Measurements from ENCODE around the gene EIF2D.

EIF2D gene

DNA sequence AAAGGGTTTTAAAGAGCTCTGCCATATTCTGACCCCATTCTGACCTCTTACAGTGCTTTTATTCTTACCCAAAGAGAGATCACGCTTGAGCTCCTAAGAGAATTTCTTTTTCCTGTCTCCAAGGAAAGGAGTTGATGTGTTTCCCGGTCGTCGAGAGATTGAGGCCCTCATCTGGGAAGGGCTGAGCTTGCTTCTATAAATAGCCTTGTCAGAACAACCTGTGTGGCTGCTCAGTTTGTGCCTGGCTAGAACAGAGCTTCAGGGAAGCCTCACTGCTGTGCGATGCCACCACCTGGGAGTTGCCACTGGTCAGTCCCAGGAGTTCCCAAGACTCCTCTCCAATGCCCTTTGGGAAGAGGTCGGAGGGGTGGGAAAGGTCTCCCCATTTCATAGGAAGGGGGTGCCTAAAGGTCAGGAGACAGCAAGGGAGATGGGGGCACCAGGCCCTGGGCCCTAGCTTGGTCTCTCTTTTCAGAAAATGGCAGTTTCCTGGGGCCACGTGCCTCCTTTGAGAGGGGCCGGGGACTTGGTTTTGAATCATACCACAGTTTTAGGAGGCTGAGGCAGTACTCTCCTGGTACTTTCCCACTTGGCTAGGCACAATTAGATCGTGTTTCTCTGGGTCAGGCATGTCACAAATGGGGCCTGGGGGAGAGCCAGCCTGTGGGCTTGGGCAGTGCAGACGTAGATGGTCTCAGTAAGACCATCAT is 52.1 kb downstream of the EIF2D start:
- H3K4me3 Mint-ChIP-seq = peak overlapping the region; percentile 92
- no peaks in the 10 kb centered on the region for H3K27me3 Mint-ChIP-seq (ENCODE audit: low read depth)
- peak overlapping the region; percentile 83 for H3K27ac Mint-ChIP-seq
- no peaks in the 10 kb centered on the region for H3K9me3 Mint-ChIP-seq
- peaks cover 68% of the 10 kb centered on the region for H3K4me1 Mint-ChIP-seq (ENCODE audit: low read depth)
- DNase-seq (ENCODE audit: low spot score) = no peak
- peaks cover 73% of the 10 kb centered on the region for H3K36me3 Mint-ChIP-seq (ENCODE audit: low read depth)

- Mint-ChIP-seq H3K27ac (peak overlapping the region; percentile 83), H3K36me3 (ENCODE audit: low read depth) (peaks cover 67% of the 10 kb centered on the region), H3K4me1 (ENCODE audit: low read depth) (peaks cover 68% of the 10 kb centered on the region), H3K4me3 (peak overlapping the region; percentile 92), H3K9me3 (no peaks in the 10 kb centered on the region), H3K27me3 (ENCODE audit: low read depth) (no peaks in the 10 kb centered on the region)
- DNase-seq (ENCODE audit: low spot score) = no peak
Measured at GRCh38 chr1:206559672-206559995, 52.6 kb downstream of the EIF2D start.

GRCh38 chr1:206558794-206559671 is 53.2 kb downstream of the EIF2D start:
- Mint-ChIP-seq H3K27me3 (ENCODE audit: low read depth) (no peaks in the 10 kb centered on the region), H3K4me3 (peak overlapping the region; percentile 92), H3K4me1 (ENCODE audit: low read depth) (peaks cover 68% of the 10 kb centered on the region), H3K9me3 (no peaks in the 10 kb centered on the region), H3K36me3 (ENCODE audit: low read depth) (peaks cover 61% of the 10 kb centered on the region), H3K27ac (peak overlapping the region; percentile 83)
- DNase-seq (ENCODE audit: low spot score) = no peak

DNA sequence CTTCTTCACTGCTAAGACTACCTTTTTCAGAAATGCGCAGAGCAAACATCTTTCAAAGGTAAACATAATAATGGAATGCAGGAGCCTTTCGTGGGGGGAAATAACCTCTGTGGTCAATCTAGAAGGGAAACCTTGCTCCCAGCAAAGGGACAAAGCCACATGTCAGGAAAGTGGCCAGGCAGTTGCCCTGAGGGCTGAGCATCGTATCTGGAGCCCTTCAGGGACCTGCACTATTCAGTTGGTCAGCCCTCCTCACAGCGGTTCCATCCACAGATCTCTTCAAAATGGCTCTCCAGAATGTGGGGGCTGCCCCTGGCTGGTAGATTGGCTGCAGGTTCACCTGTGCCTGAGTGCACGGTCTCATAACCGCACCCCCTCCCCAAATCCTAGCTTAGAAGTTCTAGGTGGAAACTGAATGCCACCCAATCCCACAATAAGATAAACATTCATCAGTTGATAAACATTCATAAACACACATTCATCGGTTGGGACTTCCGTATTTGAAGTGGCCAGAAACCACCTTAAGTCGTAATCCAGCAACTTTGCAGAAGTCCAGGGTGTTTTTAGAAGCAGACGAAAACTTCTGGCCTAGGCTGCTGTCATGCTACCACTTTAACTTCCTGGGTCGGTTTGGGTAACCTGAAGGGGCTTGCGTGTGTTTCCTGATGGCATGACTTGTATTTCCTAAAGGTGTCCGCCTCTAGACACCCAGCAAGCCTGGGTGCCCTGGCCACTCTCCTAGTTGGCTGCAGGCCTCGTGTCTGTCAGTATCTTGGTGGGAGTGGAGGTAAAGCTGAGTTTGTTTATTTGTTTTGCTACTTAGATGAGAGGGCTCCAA is 54.4 kb downstream of the EIF2D start:
- Mint-ChIP-seq H3K27ac (peak overlapping the region; percentile 83), H3K27me3 (ENCODE audit: low read depth) (no peaks in the 10 kb centered on the region), H3K4me1 (ENCODE audit: low read depth) (peaks cover 64% of the 10 kb centered on the region), H3K4me3 (peak overlapping the region; percentile 92), H3K9me3 (no peaks in the 10 kb centered on the region), H3K36me3 (ENCODE audit: low read depth) (peaks cover 50% of the 10 kb centered on the region)
- DNase-seq (ENCODE audit: low spot score) = no peak

- peak; percentile 93 for DNase-seq (ENCODE audit: low spot score)
- peaks cover 63% of the 10 kb centered on the region for H3K4me1 Mint-ChIP-seq (ENCODE audit: low read depth)
- H3K27ac Mint-ChIP-seq = peak overlapping the region; percentile 91
- H3K27me3 Mint-ChIP-seq (ENCODE audit: low read depth) = no peaks in the 10 kb centered on the region
- no peaks in the 10 kb centered on the region for H3K9me3 Mint-ChIP-seq
- peak overlapping the region; percentile 92 for H3K4me3 Mint-ChIP-seq
- H3K36me3 Mint-ChIP-seq (ENCODE audit: low read depth) = peaks cover 44% of the 10 kb centered on the region
Measured at GRCh38 chr1:206556750-206557635, 55.3 kb downstream of the EIF2D start.

GRCh38 chr1:206556047-206556749 is 56.1 kb downstream of the EIF2D start:
- Mint-ChIP-seq H3K4me1 (ENCODE audit: low read depth) (peaks cover 65% of the 10 kb centered on the region), H3K27ac (peak overlapping the region; percentile 91), H3K4me3 (peak overlapping the region; percentile 92), H3K27me3 (ENCODE audit: low read depth) (no peaks in the 10 kb centered on the region), H3K36me3 (ENCODE audit: low read depth) (peaks cover 38% of the 10 kb centered on the region), H3K9me3 (no peaks in the 10 kb centered on the region)
- no peak for DNase-seq (ENCODE audit: low spot score)

GRCh38 chr1:206555473-206555935 is 56.8 kb downstream of the EIF2D start:
- peak overlapping the region; percentile 91 for H3K27ac Mint-ChIP-seq
- H3K4me3 Mint-ChIP-seq = peak overlapping the region; percentile 92
- H3K4me1 Mint-ChIP-seq (ENCODE audit: low read depth) = peaks cover 62% of the 10 kb centered on the region
- no peaks in the 10 kb centered on the region for H3K27me3 Mint-ChIP-seq (ENCODE audit: low read depth)
- H3K36me3 Mint-ChIP-seq (ENCODE audit: low read depth) = peaks cover 31% of the 10 kb centered on the region
- no peak for DNase-seq (ENCODE audit: low spot score)
- H3K9me3 Mint-ChIP-seq = no peaks in the 10 kb centered on the region

DNA sequence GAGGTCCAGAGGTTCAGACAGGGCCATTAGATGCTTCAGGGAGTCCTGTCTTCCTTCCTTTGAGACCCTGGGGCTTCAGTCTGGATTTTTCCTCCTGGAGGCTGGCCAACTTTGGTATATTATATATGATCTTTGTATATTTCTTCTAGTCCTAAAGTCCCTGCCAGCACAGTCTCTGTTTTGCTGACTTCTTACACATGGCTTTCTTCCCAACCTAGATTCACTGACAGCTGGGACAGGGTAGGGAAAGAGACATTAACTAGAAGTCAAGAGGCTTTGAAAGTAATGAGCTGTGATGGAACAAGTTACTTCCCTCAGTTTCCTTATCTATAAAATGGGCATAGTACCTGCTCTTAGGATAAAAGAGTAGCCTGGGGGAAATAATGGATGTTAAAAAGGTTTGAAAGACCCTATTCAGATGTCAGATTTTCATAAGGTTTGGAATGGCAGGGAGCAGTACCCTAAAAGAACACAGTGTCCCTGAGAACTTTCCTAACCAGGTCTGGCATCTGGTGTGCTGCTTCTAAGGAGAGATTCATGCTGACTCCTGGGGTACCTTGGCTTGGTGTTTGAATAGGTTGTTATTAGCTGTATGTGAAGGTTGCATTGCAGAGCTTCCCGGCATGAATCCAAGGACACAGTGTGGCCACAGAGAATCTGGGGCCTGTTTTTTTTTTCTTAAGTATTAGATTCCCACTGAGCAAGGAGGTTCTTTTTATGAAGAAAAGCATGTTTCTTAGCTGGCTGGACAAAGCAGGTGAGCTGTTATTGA is 57.4 kb downstream of the EIF2D start:
- H3K4me3 Mint-ChIP-seq = peak overlapping the region; percentile 92
- H3K36me3 Mint-ChIP-seq (ENCODE audit: low read depth) = peaks cover 25% of the 10 kb centered on the region
- H3K27me3 Mint-ChIP-seq (ENCODE audit: low read depth) = no peaks in the 10 kb centered on the region
- no peak for DNase-seq (ENCODE audit: low spot score)
- peaks cover 59% of the 10 kb centered on the region for H3K4me1 Mint-ChIP-seq (ENCODE audit: low read depth)
- H3K27ac Mint-ChIP-seq = peak overlapping the region; percentile 91
- no peaks in the 10 kb centered on the region for H3K9me3 Mint-ChIP-seq

DNA sequence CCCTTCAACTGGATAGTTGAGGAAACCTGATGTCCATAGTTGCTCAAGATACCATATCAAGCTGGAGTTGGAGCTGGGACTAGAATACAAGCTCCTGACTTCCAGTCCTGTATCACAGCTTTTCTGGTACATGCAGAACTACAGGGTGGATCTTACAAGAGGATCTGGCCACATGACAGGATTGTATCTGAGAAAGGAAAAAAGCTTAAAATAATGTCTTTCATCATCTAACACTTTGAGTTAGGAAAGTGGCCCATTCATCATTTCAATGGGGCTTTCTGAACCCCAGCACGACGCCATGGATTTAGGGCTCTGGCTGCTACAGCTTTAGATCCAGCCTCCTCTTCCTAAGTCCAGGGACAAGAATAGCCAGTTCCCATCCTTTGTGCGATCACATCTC is 58.1 kb downstream of the EIF2D start:
- Mint-ChIP-seq H3K27ac (peak overlapping the region; percentile 19), H3K9me3 (no peaks in the 10 kb centered on the region), H3K36me3 (ENCODE audit: low read depth) (peaks cover 18% of the 10 kb centered on the region), H3K27me3 (ENCODE audit: low read depth) (no peaks in the 10 kb centered on the region), H3K4me3 (no peak overlapping the region), H3K4me1 (ENCODE audit: low read depth) (peaks cover 53% of the 10 kb centered on the region)
- no peak for DNase-seq (ENCODE audit: low spot score)

GRCh38 chr1:206551986-206552326 is 60.3 kb downstream of the EIF2D start:
- Mint-ChIP-seq H3K36me3 (ENCODE audit: low read depth) (peaks cover 3% of the 10 kb centered on the region), H3K4me3 (peak overlapping the region; percentile 77), H3K9me3 (no peaks in the 10 kb centered on the region), H3K4me1 (ENCODE audit: low read depth) (peaks cover 53% of the 10 kb centered on the region), H3K27me3 (ENCODE audit: low read depth) (no peaks in the 10 kb centered on the region), H3K27ac (peak overlapping the region; percentile 92)
- DNase-seq (ENCODE audit: low spot score) = peak; percentile 75

DNA sequence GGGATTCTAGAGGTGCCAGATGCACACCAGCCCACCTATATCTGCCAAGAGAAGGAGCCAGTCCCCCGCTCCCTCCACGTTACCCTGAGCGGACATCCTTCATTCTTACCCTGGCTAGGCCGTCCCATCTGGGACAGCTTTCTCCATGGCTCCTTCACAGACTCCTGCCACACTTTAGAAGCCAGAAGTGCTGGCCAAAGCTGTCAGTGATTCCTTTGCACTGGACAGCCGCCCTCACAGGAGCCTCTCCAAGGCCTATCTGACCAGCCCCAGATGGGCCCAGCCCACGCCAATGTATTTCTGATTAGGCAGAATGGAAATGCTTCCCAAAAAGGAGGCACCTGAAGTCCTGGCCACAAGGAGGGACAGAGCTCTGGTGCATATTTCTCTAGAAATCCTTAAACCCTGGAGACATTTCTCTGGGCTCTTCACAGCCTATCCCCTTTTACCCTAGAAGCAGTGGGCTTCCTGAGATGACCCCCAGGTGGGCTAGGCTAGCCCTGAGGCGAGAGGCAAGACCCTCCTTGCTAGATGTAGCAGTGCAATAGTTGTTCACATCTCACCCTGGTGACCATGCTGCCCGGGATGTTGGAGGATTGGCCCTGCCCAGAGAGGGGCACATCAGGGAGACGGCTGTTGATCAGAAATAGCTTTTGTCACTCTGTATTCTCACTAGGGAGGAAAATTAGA is 60.8 kb downstream of the EIF2D start:
- Mint-ChIP-seq H3K27ac (peak overlapping the region; percentile 92), H3K4me3 (peak overlapping the region; percentile 77), H3K9me3 (no peaks in the 10 kb centered on the region), H3K4me1 (ENCODE audit: low read depth) (peaks cover 52% of the 10 kb centered on the region), H3K36me3 (ENCODE audit: low read depth) (peaks cover 3% of the 10 kb centered on the region), H3K27me3 (ENCODE audit: low read depth) (no peaks in the 10 kb centered on the region)
- DNase-seq (ENCODE audit: low spot score) = no peak

DNA sequence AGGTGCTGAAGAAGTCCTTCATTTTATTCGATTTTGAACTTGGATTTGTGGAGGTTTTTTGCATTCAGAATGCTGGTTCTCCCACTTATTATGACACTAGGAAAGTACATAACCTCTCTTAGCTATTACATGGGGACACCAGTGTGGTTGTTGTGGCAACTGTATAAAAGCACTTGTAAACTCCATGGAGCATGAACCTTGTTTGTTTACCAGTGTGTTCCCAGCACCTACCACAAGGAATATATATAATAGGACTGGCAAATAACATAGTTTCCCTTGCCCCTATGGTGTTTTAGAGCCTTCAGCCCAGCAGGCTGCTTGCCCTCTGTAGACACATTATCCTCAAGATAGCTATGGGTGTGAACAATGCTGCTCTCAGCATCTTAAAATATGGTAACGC is 61.8 kb downstream of the EIF2D start:
- DNase-seq (ENCODE audit: low spot score) = no peak
- Mint-ChIP-seq H3K27me3 (ENCODE audit: low read depth) (no peaks in the 10 kb centered on the region), H3K4me1 (ENCODE audit: low read depth) (peaks cover 45% of the 10 kb centered on the region), H3K9me3 (no peaks in the 10 kb centered on the region), H3K27ac (no peak overlapping the region), H3K4me3 (no peak overlapping the region), H3K36me3 (ENCODE audit: low read depth) (peaks cover 3% of the 10 kb centered on the region)

Measured in T-helper 2 cell treated with Interferon-gamma antibody and Interleukin-4, amounts not matched to agents 5 μg/mL and 100 μg/mL, for 36 hours (primary cell).